Ascending aorta (tissue), 2 donors: Measurements from ENCODE around the gene COLEC11. TPM values are rescaled to one million over a fixed set of nuclear protein-coding genes. Genes with fewer than 3 reads are reported as not detected.

Experiments
- DNase-seq, 2 donors: peaks; one replicate each; pipeline ENCODE4 v3.0.0-alpha.2; 2019; ENCODE audit warnings: low spot score in 2 of 2
- H3K27ac ChIP-seq, 2 donors: fragments of 200-600 bp; sonication (generic); one replicate each; pipeline ENCODE4 v1.5.1; 2016 to 2017; ENCODE audit warnings: mild to moderate bottlenecking in 1 of 2
- H3K27me3 ChIP-seq: fragments of 200-600 bp; sonication (generic); one replicate; pipeline ENCODE4 v1.5.1; 2017
- H3K36me3 ChIP-seq, 2 donors: fragments of 200-600 bp; sonication (generic); one replicate each; pipeline ENCODE4 v1.5.1; 2016
- H3K4me1 ChIP-seq, 2 donors: fragments of 200-600 bp; sonication (generic); one replicate each; pipeline ENCODE4 v1.5.1; 2016 to 2017; ENCODE audit warnings: mild to moderate bottlenecking in 1 of 2
- H3K4me3 ChIP-seq, 2 donors: fragments of 200-600 bp; sonication (generic); one replicate each; pipeline ENCODE4 v1.5.1; 2016 to 2017; ENCODE audit warnings: mild to moderate bottlenecking in 1 of 2
- H3K9me3 ChIP-seq, 2 donors: fragments of 200-600 bp; sonication (generic); one replicate each; pipeline ENCODE4 v1.5.1; 2016
- intact Hi-C: fragments of 100-400 bp; cut with DNase I; formaldehyde crosslinking; loops from one replicate; pipeline ENCODE4 v1.15.1; 2023
- total RNA-seq: library from RNA; depleted of rRNA; stranded (reverse); fragments of >200 nt; gene quantifications from one replicate; pipeline ENCODE4 v1.1.0, GENCODE V29; 2016
- TF ChIP-seq, protein P1 (sequence below), 3 experiments: fragments of 200-600 bp in 2 of 3; fragments of 450-650 bp in 1 of 3; sonication (generic) in 2 of 3; IDR thresholded peaks; one replicate each; pipeline ENCODE4 v1.5.1; 2016 to 2019; ENCODE audit warnings: antibody characterized with exemption in 3 of 3, mild to moderate bottlenecking in 1 of 3, moderate library complexity in 1 of 3

Gene COLEC11
- total RNA-seq, result 0.75 TPM

- no peak within 1 kb of the TSS for H3K27ac ChIP-seq
Observed at GRCh38 chr2:3594493-3595281, at the start of gene COLEC11. TSS of gene COLEC11 (plus strand) at chr2:3595112. CDS start at chr2:3604341, 9,229 bp downstream.

GRCh38 chr2:3545788-3546478 is 49.0 kb upstream of the COLEC11 start:
- Histone ChIP-seq H3K4me3 (no peak overlapping the region), H3K36me3 (peaks cover 84 to 98% of the 10 kb centered on the region in 2 donors), H3K27me3 (no peaks in the 10 kb centered on the region), H3K27ac (no peak overlapping the region), H3K9me3 (no peaks in the 10 kb centered on the region), H3K4me1 (no peaks in the 10 kb centered on the region)
- intact Hi-C loops, result no loop called here
- TF ChIP-seq, protein P1, sequence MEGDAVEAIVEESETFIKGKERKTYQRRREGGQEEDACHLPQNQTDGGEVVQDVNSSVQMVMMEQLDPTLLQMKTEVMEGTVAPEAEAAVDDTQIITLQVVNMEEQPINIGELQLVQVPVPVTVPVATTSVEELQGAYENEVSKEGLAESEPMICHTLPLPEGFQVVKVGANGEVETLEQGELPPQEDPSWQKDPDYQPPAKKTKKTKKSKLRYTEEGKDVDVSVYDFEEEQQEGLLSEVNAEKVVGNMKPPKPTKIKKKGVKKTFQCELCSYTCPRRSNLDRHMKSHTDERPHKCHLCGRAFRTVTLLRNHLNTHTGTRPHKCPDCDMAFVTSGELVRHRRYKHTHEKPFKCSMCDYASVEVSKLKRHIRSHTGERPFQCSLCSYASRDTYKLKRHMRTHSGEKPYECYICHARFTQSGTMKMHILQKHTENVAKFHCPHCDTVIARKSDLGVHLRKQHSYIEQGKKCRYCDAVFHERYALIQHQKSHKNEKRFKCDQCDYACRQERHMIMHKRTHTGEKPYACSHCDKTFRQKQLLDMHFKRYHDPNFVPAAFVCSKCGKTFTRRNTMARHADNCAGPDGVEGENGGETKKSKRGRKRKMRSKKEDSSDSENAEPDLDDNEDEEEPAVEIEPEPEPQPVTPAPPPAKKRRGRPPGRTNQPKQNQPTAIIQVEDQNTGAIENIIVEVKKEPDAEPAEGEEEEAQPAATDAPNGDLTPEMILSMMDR (IDR thresholded peaks at IDR 0.05), result no peak
- no peak for DNase-seq

More at GRCh38 chr2:3594493-3595281, at the start of gene COLEC11:
- Histone ChIP-seq H3K9me3 (no peaks in the 10 kb centered on the region), H3K27me3 (no peaks in the 10 kb centered on the region), H3K4me3 (peak within 1 kb of the TSS; percentile 30 to 36), H3K36me3 (no peaks in the 10 kb centered on the region), H3K4me1 (no peaks in the 10 kb centered on the region)
- no peak for DNase-seq
- intact Hi-C loops, result no loop called here
- TF ChIP-seq, protein P1 (IDR thresholded peaks at IDR 0.05), result peak in 1 of 3 experiments; percentile 23

GRCh38 chr2:3547915-3548314 is 47.0 kb upstream of the COLEC11 start:
- H3K4me1 ChIP-seq, result no peaks in the 10 kb centered on the region
- no peaks in the 10 kb centered on the region for H3K27me3 ChIP-seq
- no peak overlapping the region for H3K27ac ChIP-seq
- DNase-seq, result no peak
- no peak overlapping the region for H3K4me3 ChIP-seq
- H3K9me3 ChIP-seq, result no peaks in the 10 kb centered on the region
- TF ChIP-seq, protein P1 (IDR thresholded peaks at IDR 0.05), result no peak
- intact Hi-C loops, result no loop called here
- H3K36me3 ChIP-seq, result peaks cover 83 to 93% of the 10 kb centered on the region in 2 donors

DNA sequence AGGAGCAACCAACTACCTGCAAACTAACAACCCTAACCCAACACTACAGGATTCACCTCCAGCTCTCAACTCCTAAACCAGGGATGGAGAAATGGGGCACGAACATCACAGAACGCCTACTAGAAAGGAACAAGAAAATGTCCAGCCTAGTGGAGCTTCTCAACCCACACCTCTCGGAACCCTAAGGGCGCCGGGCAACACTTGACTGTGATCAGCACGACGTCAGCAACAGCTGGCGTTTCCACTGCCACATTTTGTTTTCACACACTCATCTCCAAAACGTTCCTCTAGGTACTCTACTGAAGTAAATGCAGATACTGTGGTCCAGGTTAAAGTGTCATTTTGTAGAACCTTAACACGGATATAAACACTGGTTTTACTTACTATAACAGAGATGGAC is 41.0 kb upstream of the COLEC11 start:
- Histone ChIP-seq H3K4me3 (no peak overlapping the region), H3K4me1 (peaks cover 4 to 10% of the 10 kb centered on the region in 2 donors), H3K27ac (no peak overlapping the region), H3K36me3 (peaks cover 61 to 62% of the 10 kb centered on the region in 2 donors), H3K27me3 (no peaks in the 10 kb centered on the region), H3K9me3 (no peaks in the 10 kb centered on the region)
- TF ChIP-seq, protein P1 (IDR thresholded peaks at IDR 0.05), result no peak
- DNase-seq, result no peak
- intact Hi-C loops, result no loop called here

- Histone ChIP-seq H3K27ac (peak overlapping the region; percentile 92 to 97), H3K27me3 (no peaks in the 10 kb centered on the region), H3K4me3 (peak overlapping the region; percentile 84 to 94), H3K4me1 (peaks cover 4 to 10% of the 10 kb centered on the region in 2 donors), H3K9me3 (no peaks in the 10 kb centered on the region), H3K36me3 (peaks cover 29 to 30% of the 10 kb centered on the region in 2 donors)
- no peak for DNase-seq
- intact Hi-C loops, result loop anchor here (1.0 to 5.0 kb wide), 7 partner anchors 18 to 180 kb away; partner anchors contain the start of genes ADI1, EIPR1 and RPS7
- TF ChIP-seq, protein P1 (IDR thresholded peaks at IDR 0.05), result no peak
Observed at GRCh38 chr2:3557639-3558204, 37.2 kb upstream of the COLEC11 start.
